ENCODE measurements around the gene IGFN1. TPM values are rescaled to one million over a fixed set of nuclear protein-coding genes. Genes with fewer than 3 reads are reported as not detected.

Gene IGFN1
- total and polyA plus RNA-seq, 2 of the 4 experiments (the other 2 are of a cell fraction) = 0.05 TPM; not detected in 1

DNA sequence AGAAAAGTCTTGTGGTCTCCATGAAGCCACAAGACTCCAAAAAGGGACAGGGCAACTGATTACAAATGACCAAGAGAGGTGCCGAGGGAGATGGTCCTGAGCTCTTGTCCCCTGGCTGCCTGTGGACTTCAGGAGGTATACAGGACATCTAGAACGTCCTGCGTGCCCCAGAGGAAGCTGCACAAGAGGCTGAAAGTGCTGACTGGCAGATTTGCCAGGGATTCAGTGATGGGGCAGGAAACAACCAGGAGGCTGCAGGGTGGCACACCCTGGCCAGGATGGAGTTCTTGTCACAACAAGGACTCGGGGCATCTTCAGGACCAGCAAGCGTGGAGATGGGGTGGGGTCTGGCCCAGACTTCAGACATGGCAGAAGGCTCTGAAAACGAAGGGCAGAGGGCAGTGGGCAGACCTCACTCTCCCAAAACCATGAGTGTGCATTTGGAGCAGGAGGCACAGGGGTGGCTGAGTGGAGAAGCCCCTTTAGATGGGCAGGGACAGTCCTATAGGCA is 79.3 kb downstream of the IGFN1 start:
- no peak overlapping the region for H4K5ac ChIP-seq (ENCODE audit: low read depth, low read length)
- no peak overlapping the region for H2BK20ac ChIP-seq (ENCODE audit: low read depth, low read length)
- H3K23ac ChIP-seq (ENCODE audit: low read depth, low read length) = no peak overlapping the region
- no peaks in the 10 kb centered on the region for H3K9me3 ChIP-seq (ENCODE audit: control insufficient read depth, insufficient read depth, low read length)
- BruUV-seq (replicated peaks) = no TSS peak
- no peak overlapping the region for H2AFZ ChIP-seq (replicated peaks; ENCODE audit: low read length, poor library complexity)
- no peak overlapping the region for H4K91ac ChIP-seq (ENCODE audit: insufficient read depth, low read depth, low read length)
- H2BK5ac ChIP-seq (ENCODE audit: low read depth, low read length, poor library complexity, severe bottlenecking) = no peak overlapping the region
- no peaks in the 10 kb centered on the region for H3K79me1 ChIP-seq (ENCODE audit: low read depth in 1 of 2, low read length in 2 of 2)
- peaks cover 12% of the 10 kb centered on the region for H3K4me1 ChIP-seq (ENCODE audit: control insufficient read depth, insufficient read depth, low read length)
- DNase-seq (no peak), ATAC-seq (ENCODE audit: low read depth) (no peak)
- no peak overlapping the region for H3K27ac ChIP-seq (ENCODE audit: insufficient read depth, low read length)
- H3K4me3 ChIP-seq (ENCODE audit: insufficient read depth, low read depth, low read length) = no peak overlapping the region
- no peak overlapping the region for H3K18ac ChIP-seq (ENCODE audit: low read depth, low read length)
- H3K36me3 ChIP-seq (ENCODE audit: control insufficient read depth, insufficient read depth, low read length) = no peaks in the 10 kb centered on the region
- H3K4me2 ChIP-seq (ENCODE audit: low read depth, low read length) = no peak overlapping the region
- H3K4ac ChIP-seq (ENCODE audit: low read depth, low read length) = no peak overlapping the region; the same call in 1 of the 2 replicates
- no peak overlapping the region for H3K56ac ChIP-seq (ENCODE audit: extremely low read depth, insufficient read depth, low read length)
- no peaks in the 10 kb centered on the region; the same call in 1 of the 2 replicates for H3K27me3 ChIP-seq (ENCODE audit: control insufficient read depth, insufficient read depth, low read length)
- no peak overlapping the region for H3K14ac ChIP-seq (replicated peaks; ENCODE audit: low read depth, low read length)
- ChIA-PET CTCF (interaction anchor here (0.8 kb wide), 1 partner anchor 10 kb away, joined by 3 read pairs; no protein-coding TSS in a partner anchor), POLR2A (ENCODE audit: unreplicated experiment) (no interaction called here)
- no peak overlapping the region for H3K9ac ChIP-seq (ENCODE audit: low read depth, low read length)
- no peaks in the 10 kb centered on the region for H4K20me1 ChIP-seq (ENCODE audit: insufficient read depth, low read length)
- peak overlapping the region; percentile 77 for H2AK9ac ChIP-seq (replicated peaks; ENCODE audit: low read depth, low read length, poor library complexity)
- H2BK120ac ChIP-seq (ENCODE audit: low read depth, low read length) = no peak overlapping the region
- in situ Hi-C loops (cut with MboI; ENCODE audit: low sequenced_read_pairs) = no loop called here
- TF ChIP-seq FOS (IDR thresholded peaks at IDR 0.05; ENCODE audit: low read depth, low read length) (no peak), MAFK (IDR thresholded peaks at IDR 0.05; ENCODE audit: low read depth, low read length) (peak; percentile 89), RFX5 (IDR thresholded peaks at IDR 0.05; ENCODE audit: low read depth, low read length) (no peak)
- peaks cover 12% of the 10 kb centered on the region for H3K9me1 ChIP-seq (ENCODE audit: insufficient read depth, low read length)
- H2BK15ac ChIP-seq (ENCODE audit: low read depth, low read length) = no peak overlapping the region
- H4K8ac ChIP-seq (ENCODE audit: low read depth in 2 of 2, low read length in 2 of 2) = no peak overlapping the region
- 80% methylated on average over 1 of the region's 6 CpGs; no CpG with 5 or more reads in 1 of the 2 experiments for WGBS, 2 experiments (ENCODE audit: extremely low coverage in 2 of 2, insufficient read length in 1 of 2)
- intact Hi-C loops (cut with micrococcal nuclease) = loop anchor here (10.0 kb wide), 2 partner anchors 895 to 1165 kb away; partner anchors contain the start of gene PTPN7
- dilution Hi-C loops (cut with HindIII; ENCODE audit: low sequenced_read_pairs, unreplicated experiment) = no loop called here
- no peak overlapping the region; the same call in 1 of the 2 replicates for H2AK5ac ChIP-seq (ENCODE audit: low read depth, low read length)
